Measurements from ENCODE around the gene HGS.
A peak's percentile ranks its signal among the peaks of the same experiment; 100 is the strongest.
"Not testable (repeated sequence)": the region's sequence is repeated elsewhere in the genome, so short reads cannot be mapped to it uniquely, and the experiment has no call there.

HGS gene

DNA sequence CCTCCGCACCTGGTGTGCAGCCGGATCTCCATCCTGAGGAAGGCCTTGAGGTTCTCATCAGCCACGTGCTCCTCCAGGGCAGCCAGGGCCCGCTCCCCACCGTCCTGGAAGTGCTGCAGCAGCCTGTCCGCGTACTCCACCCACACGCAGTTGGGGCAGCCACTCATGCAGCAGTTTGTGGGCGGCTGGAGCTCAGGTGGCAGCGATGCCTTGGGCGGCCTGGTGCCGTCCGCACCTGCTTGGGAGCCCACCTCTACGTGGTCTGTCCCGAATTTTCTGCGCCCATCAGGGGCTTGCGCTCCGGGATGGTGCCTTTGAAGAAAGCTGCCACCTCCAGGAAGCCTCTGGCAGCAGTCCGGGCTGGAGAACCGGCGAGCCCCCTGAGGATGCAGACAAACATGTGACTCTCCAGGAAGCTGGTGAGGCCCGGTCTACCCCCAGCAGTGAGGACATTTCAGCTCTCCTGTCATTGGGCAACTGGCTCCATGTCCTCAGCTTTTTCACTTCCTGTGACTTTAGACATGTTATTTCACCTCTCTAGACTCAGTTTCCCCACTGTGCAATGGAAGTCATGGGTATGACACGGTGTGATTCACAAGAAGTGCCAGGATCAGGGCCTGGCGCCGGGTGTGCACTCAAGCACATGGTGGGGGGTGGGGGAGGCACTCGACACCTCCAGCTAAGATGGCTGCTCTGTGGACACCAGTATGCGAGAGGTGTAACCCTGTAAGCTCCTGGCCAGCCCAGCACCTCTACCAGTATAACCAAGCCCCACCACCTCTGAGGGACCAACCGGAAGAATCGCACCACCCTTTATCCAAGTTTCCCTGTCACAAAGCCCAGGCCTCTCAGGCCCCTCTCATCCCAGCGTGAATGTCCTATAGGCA, 18.4 kb upstream of the HGS start:
- Mint-ChIP-seq H3K4me1 (ENCODE audit: low read depth in 2 of 2) (peaks cover 18 to 21% of the 10 kb centered on the region in 2 donors), H3K9me3 (no peaks in the 10 kb centered on the region), H3K27ac (peak overlapping the region; percentile 86 to 91), H3K27me3 (no peaks in the 10 kb centered on the region), H3K36me3 (ENCODE audit: insufficient read depth) (peaks cover 34% of the 10 kb centered on the region), H3K4me3 (peak overlapping the region; percentile 92 to 94)
- DNase-seq (peak in 2 of 3 experiments; percentile 15 to 23), ATAC-seq (replicated peaks) (peak; percentile 26)

GRCh38 chr17:81666092-81666341, 17.8 kb upstream of the HGS start:
- Mint-ChIP-seq H3K9me3 (no peaks in the 10 kb centered on the region), H3K4me3 (peak overlapping the region; percentile 92 to 94), H3K36me3 (ENCODE audit: insufficient read depth) (peaks cover 38% of the 10 kb centered on the region), H3K4me1 (ENCODE audit: low read depth in 2 of 2) (peaks cover 18 to 21% of the 10 kb centered on the region in 2 donors), H3K27me3 (no peaks in the 10 kb centered on the region), H3K27ac (peak overlapping the region; percentile 86 to 91)
- ATAC-seq (replicated peaks) (peak; percentile 25), DNase-seq (peak in 1 of 3 experiments; percentile 18)

GRCh38 chr17:81666342-81667191, 17.2 kb upstream of the HGS start, which contains the start of the genes CCDC137 and OXLD1:
CCDC137 (plus strand) TSS chr17:81666737; CDS start chr17:81666767, 30 bp downstream.
OXLD1 (minus strand) TSS chr17:81666605; CDS start chr17:81666577, 28 bp downstream.
- ATAC-seq (replicated peaks) (peak; percentile 94), DNase-seq (peak; percentile 88 to 89 (median 88))
- H3K4me1 Mint-ChIP-seq (ENCODE audit: low read depth in 2 of 2): peaks cover 18 to 21% of the 10 kb centered on the region in 2 donors
- no peaks in the 10 kb centered on the region for H3K9me3 Mint-ChIP-seq
- H3K27ac Mint-ChIP-seq: peak within 1 kb of the TSS; percentile 86 to 91
- H3K4me3 Mint-ChIP-seq: peak within 1 kb of the TSS; percentile 92 to 94
- peaks cover 44% of the 10 kb centered on the region for H3K36me3 Mint-ChIP-seq (ENCODE audit: insufficient read depth)
- no peaks in the 10 kb centered on the region for H3K27me3 Mint-ChIP-seq

GRCh38 chr17:81667754-81668153, 16.1 kb upstream of the HGS start:
- peaks cover 50% of the 10 kb centered on the region for H3K36me3 Mint-ChIP-seq (ENCODE audit: insufficient read depth)

DNA sequence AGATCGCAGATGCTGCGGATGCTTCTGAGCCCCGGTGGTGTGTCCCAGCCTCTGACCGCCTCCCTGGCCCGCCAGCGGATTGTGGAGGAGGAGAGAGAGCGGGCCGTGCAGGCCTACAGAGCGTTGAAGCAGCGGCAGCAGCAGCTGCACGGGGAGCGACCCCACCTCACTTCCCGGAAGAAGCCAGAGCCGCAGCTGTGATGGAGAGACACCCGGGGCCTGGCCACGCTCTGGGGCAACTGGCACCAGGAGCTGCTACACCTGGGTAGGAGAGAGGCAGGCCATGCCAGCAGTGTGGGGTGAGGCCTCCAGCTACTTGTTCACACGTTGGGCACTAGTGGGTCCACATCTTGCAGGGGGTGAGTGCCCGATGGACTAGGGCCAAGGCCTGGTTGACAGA, 11.3 kb upstream of the HGS start:
- Mint-ChIP-seq H3K36me3 (ENCODE audit: insufficient read depth) (peaks cover 44% of the 10 kb centered on the region), H3K4me3 (no peak overlapping the region), H3K9me3 (no peaks in the 10 kb centered on the region), H3K4me1 (ENCODE audit: low read depth in 2 of 2) (peaks cover 12 to 16% of the 10 kb centered on the region in 2 donors), H3K27me3 (no peaks in the 10 kb centered on the region), H3K27ac (no peak overlapping the region)
- ATAC-seq (replicated peaks) (no peak), DNase-seq (no peak)

More at GRCh38 chr17:81667754-81668153, 16.1 kb upstream of the HGS start:
- Mint-ChIP-seq H3K9me3 (no peaks in the 10 kb centered on the region), H3K4me1 (ENCODE audit: low read depth in 2 of 2) (peaks cover 18 to 21% of the 10 kb centered on the region in 2 donors), H3K27me3 (no peaks in the 10 kb centered on the region), H3K4me3 (peak overlapping the region; percentile 92 to 94), H3K27ac (peak overlapping the region; percentile 86 to 91)
- DNase-seq (no peak), ATAC-seq (replicated peaks) (no peak)

DNA sequence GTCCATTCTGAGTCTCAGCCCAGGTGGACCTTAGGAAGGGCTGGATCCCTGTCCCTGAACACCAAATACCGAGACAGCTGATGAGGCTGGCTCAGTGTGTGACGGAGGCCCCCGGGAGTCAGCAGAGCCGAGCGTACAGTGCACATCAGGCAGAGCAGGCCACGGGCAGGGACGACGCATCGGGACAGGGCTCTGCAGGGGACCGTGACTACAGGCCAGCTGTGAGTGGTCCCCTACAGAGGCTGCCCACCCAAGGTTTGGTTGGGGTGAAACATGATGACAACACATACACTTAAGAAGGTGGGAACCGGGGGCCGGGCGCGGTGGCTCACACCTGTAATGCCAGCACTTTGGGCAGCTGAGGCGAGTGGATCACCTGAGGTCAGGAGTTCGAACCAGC, 10.9 kb upstream of the HGS start:
- Mint-ChIP-seq H3K4me3 (no peak overlapping the region), H3K27ac (no peak overlapping the region), H3K36me3 (ENCODE audit: insufficient read depth) (peaks cover 43% of the 10 kb centered on the region), H3K9me3 (no peaks in the 10 kb centered on the region), H3K27me3 (no peaks in the 10 kb centered on the region), H3K4me1 (ENCODE audit: low read depth in 2 of 2) (peaks cover 7 to 12% of the 10 kb centered on the region in 2 donors)
- DNase-seq (no peak), ATAC-seq (replicated peaks) (no peak)

- ATAC-seq (replicated peaks): no peak
- Mint-ChIP-seq H3K27ac (no peak overlapping the region), H3K9me3 (no peaks in the 10 kb centered on the region), H3K4me1 (ENCODE audit: low read depth in 2 of 2) (peaks cover 6 to 7% of the 10 kb centered on the region in 2 donors), H3K27me3 (no peaks in the 10 kb centered on the region), H3K4me3 (no peak overlapping the region), H3K36me3 (ENCODE audit: insufficient read depth) (peaks cover 41% of the 10 kb centered on the region)
- no peak for DNase-seq
Observed at GRCh38 chr17:81673561-81674258, 10.1 kb upstream of the HGS start.

DNA sequence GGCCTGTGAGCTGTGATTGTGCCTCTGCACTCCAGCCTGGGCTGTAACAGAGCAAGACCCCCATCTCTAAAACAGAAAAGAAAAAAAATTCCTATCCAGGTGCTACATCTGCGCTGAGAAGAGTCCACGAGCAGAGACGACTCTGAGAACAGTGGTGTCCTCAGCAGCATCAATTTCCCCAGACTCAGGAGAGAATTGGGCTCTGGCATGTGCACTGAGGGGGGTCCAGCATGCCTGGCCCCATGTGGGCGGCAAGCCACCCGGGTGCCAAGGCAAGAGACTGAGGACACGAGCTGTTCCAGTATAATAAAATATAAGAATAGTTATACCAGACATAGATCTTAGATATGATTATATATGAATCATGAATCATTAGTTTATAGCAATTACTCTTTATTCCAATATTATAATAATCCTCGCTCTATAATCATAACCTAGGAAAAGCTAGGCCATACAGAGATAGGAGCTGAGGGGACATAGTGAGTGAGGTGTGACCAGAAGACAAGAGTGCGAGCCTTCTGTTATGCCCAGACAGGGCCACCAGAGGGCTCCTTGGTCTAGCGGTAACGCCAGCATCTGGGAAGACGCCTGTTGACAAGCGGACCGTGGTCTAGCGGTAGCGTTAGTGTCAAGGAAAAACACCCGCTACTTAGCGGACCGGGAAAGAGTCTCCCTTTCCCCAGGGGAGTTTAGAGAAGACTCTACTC, 8.1 kb upstream of the HGS start:
- not testable (repeated sequence) for H3K27ac Mint-ChIP-seq; H3K4me1 Mint-ChIP-seq (ENCODE audit: low read depth in 2 of 2); H3K4me3 Mint-ChIP-seq; H3K27me3 Mint-ChIP-seq; ATAC-seq (replicated peaks); H3K9me3 Mint-ChIP-seq
- peak in 2 of 3 experiments; percentile 16 to 25 for DNase-seq
- peaks cover 36% of the 10 kb centered on the region for H3K36me3 Mint-ChIP-seq (ENCODE audit: insufficient read depth)

DNA sequence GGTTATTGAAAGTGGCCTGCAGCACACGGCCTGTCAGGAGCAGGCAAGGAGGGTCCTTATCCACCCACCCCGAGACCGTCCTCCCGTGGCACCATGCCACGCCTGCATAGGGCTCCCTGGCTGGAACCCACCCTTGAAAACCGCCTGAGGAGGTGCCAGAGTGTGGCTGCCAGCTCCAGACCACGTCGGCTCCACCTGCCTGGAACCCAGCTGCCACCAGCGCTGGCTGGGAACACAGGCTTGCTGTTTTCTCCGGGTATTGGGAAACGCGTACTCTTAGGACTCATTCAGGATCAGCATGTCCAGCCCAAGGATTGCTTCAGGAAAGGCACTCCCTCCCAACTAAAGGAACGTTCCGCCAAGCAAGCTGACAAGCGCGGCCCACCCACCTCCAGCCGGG, 6.9 kb upstream of the HGS start:
- ATAC-seq (replicated peaks) (no peak), DNase-seq (no peak)
- H3K36me3 Mint-ChIP-seq (ENCODE audit: insufficient read depth): peaks cover 27% of the 10 kb centered on the region
- peaks cover 6 to 7% of the 10 kb centered on the region in 2 donors for H3K4me1 Mint-ChIP-seq (ENCODE audit: low read depth in 2 of 2)
- H3K27me3 Mint-ChIP-seq: no peaks in the 10 kb centered on the region
- H3K27ac Mint-ChIP-seq: no peak overlapping the region
- H3K9me3 Mint-ChIP-seq: no peaks in the 10 kb centered on the region
- no peak overlapping the region for H3K4me3 Mint-ChIP-seq

DNA sequence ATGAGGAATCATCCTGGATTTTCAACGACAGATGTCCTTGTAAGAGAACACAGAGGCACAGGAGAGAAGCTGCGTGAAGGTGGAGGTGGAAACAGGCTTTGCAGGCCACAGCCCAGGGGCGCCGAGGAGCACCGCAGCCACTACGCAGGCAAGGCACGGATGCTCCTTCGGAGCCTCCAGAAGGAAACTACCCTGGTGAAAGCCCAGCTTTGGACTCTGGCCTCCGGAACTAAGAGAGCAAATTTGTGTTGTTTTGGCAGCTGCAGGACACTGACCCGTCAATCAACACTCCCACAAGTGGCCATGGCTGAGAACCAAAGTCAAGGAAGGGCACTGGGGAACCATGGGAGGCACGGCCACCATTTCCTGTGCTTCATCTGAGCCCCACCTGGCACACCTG, 3.7 kb upstream of the HGS start:
- no peak for DNase-seq
- Mint-ChIP-seq H3K27ac (peak overlapping the region in 1 of 2 donors; percentile 41), H3K4me3 (no peak overlapping the region), H3K27me3 (no peaks in the 10 kb centered on the region), H3K36me3 (ENCODE audit: insufficient read depth) (peaks cover 15% of the 10 kb centered on the region), H3K4me1 (ENCODE audit: low read depth in 2 of 2) (peaks cover 22% of the 10 kb centered on the region in 2 donors), H3K9me3 (no peaks in the 10 kb centered on the region)
- ATAC-seq (replicated peaks): no peak

GRCh38 chr17:81681672-81682071, 2.1 kb upstream of the HGS start:
- peaks cover 18% of the 10 kb centered on the region for H3K36me3 Mint-ChIP-seq (ENCODE audit: insufficient read depth)
- no peak overlapping the region for H3K27ac Mint-ChIP-seq
- no peak overlapping the region for H3K4me3 Mint-ChIP-seq
- no peaks in the 10 kb centered on the region for H3K27me3 Mint-ChIP-seq
- DNase-seq (no peak), ATAC-seq (replicated peaks) (no peak)
- H3K9me3 Mint-ChIP-seq: no peaks in the 10 kb centered on the region
- H3K4me1 Mint-ChIP-seq (ENCODE audit: low read depth in 2 of 2): peaks cover 19 to 22% of the 10 kb centered on the region in 2 donors

GRCh38 chr17:81682565-81683207, 1.1 kb upstream of the HGS start:
- H3K9me3 Mint-ChIP-seq: no peaks in the 10 kb centered on the region
- H3K27me3 Mint-ChIP-seq: no peaks in the 10 kb centered on the region
- H3K4me3 Mint-ChIP-seq: peak overlapping the region; percentile 87 to 90
- peaks cover 17% of the 10 kb centered on the region for H3K36me3 Mint-ChIP-seq (ENCODE audit: insufficient read depth)
- ATAC-seq (replicated peaks) (no peak), DNase-seq (no peak)
- peak overlapping the region in 1 of 2 donors; percentile 91 for H3K27ac Mint-ChIP-seq
- peaks cover 26 to 28% of the 10 kb centered on the region in 2 donors for H3K4me1 Mint-ChIP-seq (ENCODE audit: low read depth in 2 of 2)
